H9 (cell line): ENCODE measurements around the gene CERS6. TPM values are rescaled to one million over a fixed set of nuclear protein-coding genes. Genes with fewer than 3 reads are reported as not detected.

ENCODE experiments used
- DNase-seq: peaks from one replicate; pipeline ENCODE4 v3.0.0-alpha.2; 2017
- H2AFZ ChIP-seq: one replicate; pipeline ENCODE4 v1.6.1; 2013; ENCODE audit warnings: mild to moderate bottlenecking, low read length, control low read depth, moderate library complexity
- H2AK5ac ChIP-seq: 2 replicates; pipeline ENCODE4 v1.6.1; 2013; ENCODE audit warnings: low read length, control low read depth, mixed read lengths; ENCODE audit not compliant: insufficient read length
- H2BK120ac ChIP-seq: one replicate; pipeline ENCODE4 v1.6.1; 2013; ENCODE audit warnings: low read depth, mild to moderate bottlenecking, low read length, control low read depth, inconsistent platforms; ENCODE audit not compliant: poor library complexity, severe bottlenecking
- H2BK12ac ChIP-seq: 2 replicates; pipeline ENCODE4 v1.6.1; 2013; ENCODE audit warnings: low read length, control low read depth, mixed read lengths, low read depth; ENCODE audit not compliant: insufficient read length
- H2BK15ac ChIP-seq: 2 replicates; pipeline ENCODE4 v1.6.1; 2013; ENCODE audit warnings: low read depth, low read length, control low read depth
- H2BK20ac ChIP-seq: one replicate; pipeline ENCODE4 v1.6.1; 2013; ENCODE audit warnings: low read depth, mild to moderate bottlenecking, low read length, control low read depth, inconsistent platforms; ENCODE audit not compliant: poor library complexity, severe bottlenecking
- H2BK5ac ChIP-seq: 2 replicates; pipeline ENCODE4 v1.6.1; 2013; ENCODE audit warnings: low read length, control low read depth, mixed read lengths; ENCODE audit not compliant: insufficient read length
- H3K14ac ChIP-seq: 2 replicates; pipeline ENCODE4 v1.6.1; 2013; ENCODE audit warnings: low read length, control low read depth; ENCODE audit not compliant: insufficient read depth
- H3K18ac ChIP-seq: 2 replicates; pipeline ENCODE4 v1.6.1; 2013; ENCODE audit warnings: low read depth, mild to moderate bottlenecking, mixed read lengths, low read length, control low read depth; ENCODE audit not compliant: insufficient read length
- H3K23ac ChIP-seq: 2 replicates; pipeline ENCODE4 v1.6.1; 2013; ENCODE audit warnings: low read length, control low read depth, mixed read lengths, low read depth; ENCODE audit not compliant: insufficient read length
- H3K23me2 ChIP-seq: 2 replicates; pipeline ENCODE4 v1.6.1; 2013; ENCODE audit warnings: low read depth, mild to moderate bottlenecking, mixed read lengths, low read length, control low read depth; ENCODE audit not compliant: insufficient read length, poor library complexity, severe bottlenecking
- H3K27ac ChIP-seq: 2 replicates; pipeline ENCODE4 v1.5.1; 2013; ENCODE audit warnings: low read length, control low read depth, mixed read lengths, low read depth; ENCODE audit not compliant: insufficient read length
- H3K27me3 ChIP-seq: 2 replicates; pipeline ENCODE4 v1.6.1; 2013; ENCODE audit warnings: low read length, control low read depth, inconsistent platforms; ENCODE audit not compliant: insufficient read depth
- H3K4ac ChIP-seq: 2 replicates; pipeline ENCODE4 v1.6.1; 2013; ENCODE audit warnings: low read depth, mild to moderate bottlenecking, control low read depth, inconsistent platforms, low read length, moderate library complexity
- H3K4me1 ChIP-seq: 2 replicates; pipeline ENCODE4 v1.6.1; 2013; ENCODE audit warnings: low read length, control low read depth, inconsistent platforms; ENCODE audit not compliant: insufficient read depth
- H3K4me2 ChIP-seq: 2 replicates; pipeline ENCODE4 v1.6.1; 2013; ENCODE audit warnings: low read length, control low read depth, mixed read lengths; ENCODE audit not compliant: insufficient read length, insufficient read depth
- H3K56ac ChIP-seq: 2 replicates; pipeline ENCODE4 v1.6.1; 2013; ENCODE audit warnings: low read depth, mild to moderate bottlenecking, mixed read lengths, low read length, control low read depth; ENCODE audit not compliant: insufficient read length
- H3K79me1 ChIP-seq: 2 replicates; pipeline ENCODE4 v1.6.1; 2013; ENCODE audit warnings: low read depth, mild to moderate bottlenecking, moderate library complexity, low read length, control low read depth, inconsistent platforms; ENCODE audit not compliant: insufficient read depth, poor library complexity, severe bottlenecking
- H3K79me2 ChIP-seq: 2 replicates; pipeline ENCODE4 v1.6.1; 2013; ENCODE audit warnings: low read length, control low read depth, inconsistent platforms; ENCODE audit not compliant: insufficient read depth
- H3K9ac ChIP-seq: 2 replicates; pipeline ENCODE4 v1.6.1; 2013; ENCODE audit warnings: low read length, control low read depth, mixed read lengths; ENCODE audit not compliant: insufficient read length; ENCODE audit errors: extremely low read depth
- H3K9me3 ChIP-seq: one replicate; pipeline ENCODE4 v1.6.1; 2013; ENCODE audit warnings: low read depth, low read length, inconsistent platforms; ENCODE audit not compliant: control insufficient read depth
- H3T11ph ChIP-seq: one replicate; pipeline ENCODE4 v1.6.1; 2013; ENCODE audit warnings: mild to moderate bottlenecking, low read length, control low read depth, inconsistent platforms
- H4K20me1 ChIP-seq: one replicate; pipeline ENCODE4 v1.6.1; 2013; ENCODE audit not compliant: control insufficient read depth, insufficient read length, insufficient read depth
- H4K5ac ChIP-seq: 2 replicates; pipeline ENCODE4 v1.6.1; 2013; ENCODE audit warnings: low read depth, mild to moderate bottlenecking, mixed read lengths, low read length, control low read depth; ENCODE audit not compliant: insufficient read length
- H4K8ac ChIP-seq: replicated peaks from 2 replicates; pipeline ENCODE4 v1.6.1; 2013; ENCODE audit warnings: low read length, control low read depth, mixed read lengths, low read depth; ENCODE audit not compliant: insufficient read length
- H4K91ac ChIP-seq: 2 replicates; pipeline ENCODE4 v1.6.1; 2013; ENCODE audit warnings: low read depth, mild to moderate bottlenecking, moderate library complexity, mixed read lengths, low read length, control low read depth; ENCODE audit not compliant: insufficient read length
- H3K27ac Mint-ChIP-seq, 3 experiments: 2 replicates in 2 of 3; 3 replicates in 1 of 3; pipeline ENCODE4 v1.8.0; 2020 to 2021; ENCODE audit warnings: mixed read lengths in 3 of 3, mild to moderate bottlenecking in 1 of 3, moderate library complexity in 1 of 3
- H3K27me3 Mint-ChIP-seq: 2 replicates; pipeline ENCODE4 v1.8.0; 2021; ENCODE audit warnings: low read depth, mild to moderate bottlenecking, moderate library complexity, mixed read lengths
- H3K36me3 Mint-ChIP-seq, 3 experiments: 2 replicates in 2 of 3; 3 replicates in 1 of 3; pipeline ENCODE4 v1.8.0; 2020 to 2021; ENCODE audit warnings: low read depth in 3 of 3, mixed read lengths in 3 of 3; ENCODE audit not compliant: insufficient read depth in 1 of 3
- H3K4me1 Mint-ChIP-seq, 2 experiments: 2 replicates each; pipeline ENCODE4 v1.8.0; 2020; ENCODE audit warnings: mixed read lengths in 2 of 2
- H3K4me3 Mint-ChIP-seq, 2 experiments: 2 replicates in 1 of 2; 3 replicates in 1 of 2; pipeline ENCODE4 v1.8.0; 2020 to 2021; ENCODE audit warnings: mild to moderate bottlenecking in 2 of 2, mixed read lengths in 2 of 2, moderate library complexity in 1 of 2
- H3K9me3 Mint-ChIP-seq, 2 experiments: 2 replicates in 1 of 2; 3 replicates in 1 of 2; pipeline ENCODE4 v1.8.0; 2020; ENCODE audit warnings: mild to moderate bottlenecking in 2 of 2, mixed read lengths in 2 of 2, moderate library complexity in 1 of 2
- WGBS: extraction: QIAGEN DNeasy Blood & Tissue Kit; methylation state at CpG from one replicate; pipeline ENCODE4 v1.1.7; 2013; ENCODE audit warnings: missing lambda C conversion rate, low lambda C conversion rate, mixed read lengths; ENCODE audit not compliant: insufficient read length; ENCODE audit errors: extremely low coverage; 5-methylcytosine and 5-hydroxymethylcytosine counted together
- total RNA-seq: library from RNA; stranded (reverse); gene quantifications from 2 replicates; pipeline ENCODE4 v1.2.1, GENCODE V29; 2021
- TF ChIP-seq, protein P1 (sequence below): fragments of 200-600 bp; sonication (generic); conservative IDR thresholded peaks from 3 replicates; pipeline ENCODE4 v1.8.0; 2021; ENCODE audit warnings: antibody characterized with exemption, mild to moderate bottlenecking

Gene CERS6
- total RNA-seq, 1 experiment from 2014 or later = 17.7 TPM

DNA sequence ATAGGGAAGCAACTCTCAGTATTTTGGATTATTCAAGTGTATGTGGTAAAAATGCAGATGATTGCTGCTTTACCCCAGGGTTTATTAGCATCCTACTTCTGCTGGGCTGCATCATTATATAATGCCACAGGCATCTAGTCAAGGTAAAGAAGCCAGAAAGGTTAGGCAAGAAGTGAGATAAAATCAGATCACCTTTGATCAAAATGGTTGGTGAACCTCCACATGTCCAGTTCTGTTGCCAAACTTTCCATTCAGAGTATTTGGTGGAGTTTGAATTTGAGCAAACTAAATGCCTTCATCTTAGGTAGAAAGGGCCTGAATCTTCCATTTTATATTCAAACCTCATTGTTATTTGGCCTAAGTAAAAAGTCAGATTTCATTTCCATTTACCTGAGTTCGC is 316.6 kb downstream of the CERS6 start:
- peaks cover 6 to 11% of the 10 kb centered on the region in 2 experiments; a peak in 2 of 4 replicates for H3K4me1 Mint-ChIP-seq
- H3K4ac ChIP-seq = no peak overlapping the region
- no peaks in the 10 kb centered on the region for H3K79me2 ChIP-seq
- no peak overlapping the region for H3K56ac ChIP-seq
- H4K91ac ChIP-seq = no peak overlapping the region
- peaks cover 16 to 39% (median 18%) of the 10 kb centered on the region in 3 experiments for H3K36me3 Mint-ChIP-seq
- H3K23me2 ChIP-seq = no peaks in the 10 kb centered on the region
- H4K20me1 ChIP-seq = no peaks in the 10 kb centered on the region
- peaks cover 4% of the 10 kb centered on the region for H3K4me1 ChIP-seq
- H3K14ac ChIP-seq = no peak overlapping the region
- H3K18ac ChIP-seq = no peak overlapping the region
- TF ChIP-seq, protein P1, sequence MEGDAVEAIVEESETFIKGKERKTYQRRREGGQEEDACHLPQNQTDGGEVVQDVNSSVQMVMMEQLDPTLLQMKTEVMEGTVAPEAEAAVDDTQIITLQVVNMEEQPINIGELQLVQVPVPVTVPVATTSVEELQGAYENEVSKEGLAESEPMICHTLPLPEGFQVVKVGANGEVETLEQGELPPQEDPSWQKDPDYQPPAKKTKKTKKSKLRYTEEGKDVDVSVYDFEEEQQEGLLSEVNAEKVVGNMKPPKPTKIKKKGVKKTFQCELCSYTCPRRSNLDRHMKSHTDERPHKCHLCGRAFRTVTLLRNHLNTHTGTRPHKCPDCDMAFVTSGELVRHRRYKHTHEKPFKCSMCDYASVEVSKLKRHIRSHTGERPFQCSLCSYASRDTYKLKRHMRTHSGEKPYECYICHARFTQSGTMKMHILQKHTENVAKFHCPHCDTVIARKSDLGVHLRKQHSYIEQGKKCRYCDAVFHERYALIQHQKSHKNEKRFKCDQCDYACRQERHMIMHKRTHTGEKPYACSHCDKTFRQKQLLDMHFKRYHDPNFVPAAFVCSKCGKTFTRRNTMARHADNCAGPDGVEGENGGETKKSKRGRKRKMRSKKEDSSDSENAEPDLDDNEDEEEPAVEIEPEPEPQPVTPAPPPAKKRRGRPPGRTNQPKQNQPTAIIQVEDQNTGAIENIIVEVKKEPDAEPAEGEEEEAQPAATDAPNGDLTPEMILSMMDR = no peak
- no peak overlapping the region for H3K27ac ChIP-seq
- no peak overlapping the region for H3K4me2 ChIP-seq
- H3K9me3 Mint-ChIP-seq = peaks cover 6 to 14% of the 10 kb centered on the region in 2 experiments; a peak in 3 of 5 replicates
- no peak overlapping the region for H2BK12ac ChIP-seq
- no peaks in the 10 kb centered on the region for H3K27me3 Mint-ChIP-seq
- DNase-seq = no peak
- no peak overlapping the region for H3K4me3 Mint-ChIP-seq
- H3T11ph ChIP-seq = no peak overlapping the region
- H4K8ac ChIP-seq = no peak overlapping the region
- no peak overlapping the region for H3K23ac ChIP-seq
- H3K79me1 ChIP-seq = no peaks in the 10 kb centered on the region
- H3K27me3 ChIP-seq = no peaks in the 10 kb centered on the region
- H2BK120ac ChIP-seq = no peak overlapping the region
- no peaks in the 10 kb centered on the region for H3K9me3 ChIP-seq
- H4K5ac ChIP-seq = no peak overlapping the region
- H3K9ac ChIP-seq = no peak overlapping the region
- H2BK5ac ChIP-seq = no peak overlapping the region
- WGBS = no CpG with 5 or more reads among the region's 1 CpG
- no peak overlapping the region for H3K27ac Mint-ChIP-seq
- no peak overlapping the region for H2BK20ac ChIP-seq
- H2BK15ac ChIP-seq = no peak overlapping the region
- no peak overlapping the region for H2AFZ ChIP-seq
- no peak overlapping the region for H2AK5ac ChIP-seq
